HEK293 (cell line): ENCODE results near the gene PCDHA11.
A peak's percentile ranks its signal among the peaks of the same experiment; 100 is the strongest.
"Not testable (repeated sequence)": the region's sequence is repeated elsewhere in the genome, so short reads cannot be mapped to it uniquely, and the experiment has no call there.

Source experiments
- CTCF ChIA-PET: fragments of 350-600 bp; formaldehyde crosslinking; extraction: SDS; loops from one replicate; lab custom pipeline; 2021; ENCODE audit warnings: antibody characterized with exemption; lab: Yijun Ruan, JAX
- POLR2A ChIA-PET: fragments of 300-600 bp; formaldehyde crosslinking; extraction: SDS; loops from one replicate; lab custom pipeline; 2020; ENCODE audit warnings: antibody characterized with exemption, inconsistent platforms; lab: Yijun Ruan, JAX
- H3K27ac ChIP-seq: fragments of 200-500 bp; sonication (Bioruptor generic); 2 replicates; pipeline ENCODE4 v1.5.1; 2014; ENCODE audit warnings: low read depth, low read length, control low read depth, inconsistent platforms; ENCODE audit errors: extremely low read depth
- H3K36me3 ChIP-seq, 2 experiments: fragments of 200-500 bp in 1 of 2; sonication (Bioruptor generic) in 1 of 2; 1 replicate in 1 of 2; 2 replicates in 1 of 2; pipeline ENCODE4 v1.5.1; 2014 to 2017; ENCODE audit warnings: inconsistent platforms in 2 of 2, low read length in 2 of 2; ENCODE audit not compliant: control insufficient read depth in 2 of 2, insufficient read depth in 1 of 2
- H3K4me1 ChIP-seq: fragments of 200-500 bp; sonication (Bioruptor generic); 2 replicates; pipeline ENCODE4 v1.5.1; 2014; ENCODE audit warnings: mild to moderate bottlenecking, low read length, inconsistent platforms; ENCODE audit not compliant: control insufficient read depth, insufficient read depth
- H3K4me3 ChIP-seq: 2 replicates; pipeline ENCODE4 v1.5.1; 2011; ENCODE audit warnings: low read depth, mild to moderate bottlenecking, control low read depth, low read length, moderate library complexity
- H3K9me3 ChIP-seq: fragments of 200-500 bp; sonication (Bioruptor generic); 2 replicates; pipeline ENCODE4 v1.5.1; 2014; ENCODE audit warnings: low read depth, low read length, inconsistent platforms; ENCODE audit not compliant: control insufficient read depth, insufficient read depth
- HOXC10 ChIP-seq: sonication (generic); formaldehyde crosslinking; IDR thresholded peaks from 2 replicates; pipeline ENCODE4 v1.8.1; 2023; ENCODE audit warnings: mild to moderate bottlenecking, missing genetic modification reagents
- KLF10 ChIP-seq: fragments of 450-650 bp; IDR thresholded peaks from 2 replicates; pipeline ENCODE4 v1.5.1; 2018; ENCODE audit warnings: missing biosample characterization, mild to moderate bottlenecking, missing genetic modification characterization
- SCRT1 ChIP-seq: fragments of 450-650 bp; formaldehyde crosslinking; IDR thresholded peaks from 2 replicates; pipeline ENCODE4 v1.5.1; 2016; ENCODE audit warnings: missing biosample characterization, missing genetic modification characterization, borderline replicate concordance
- ZBTB48 ChIP-seq: fragments of 450-650 bp; formaldehyde crosslinking; IDR thresholded peaks from 2 replicates; pipeline ENCODE4 v1.5.1; 2016; ENCODE audit warnings: missing biosample characterization, missing genetic modification characterization
- ZNF19 ChIP-seq: fragments of 450-650 bp; formaldehyde crosslinking; IDR thresholded peaks from 2 replicates; pipeline ENCODE4; 2016; ENCODE audit warnings: missing biosample characterization, missing genetic modification characterization, low read depth
- ZNF404 ChIP-seq: fragments of 450-650 bp; formaldehyde crosslinking; IDR thresholded peaks from 2 replicates; pipeline ENCODE4 v1.5.1; 2017; ENCODE audit warnings: missing biosample characterization, missing genetic modification characterization
- ZNF610 ChIP-seq: fragments of 450-650 bp; formaldehyde crosslinking; IDR thresholded peaks from 2 replicates; pipeline ENCODE4 v1.5.1; 2016; ENCODE audit warnings: missing biosample characterization, missing genetic modification characterization, borderline replicate concordance
- ZNF624 ChIP-seq: fragments of 450-650 bp; formaldehyde crosslinking; IDR thresholded peaks from 2 replicates; pipeline ENCODE4 v1.5.1; 2017; ENCODE audit warnings: missing biosample characterization, missing genetic modification characterization
- ZNF654 ChIP-seq: fragments of 450-650 bp; formaldehyde crosslinking; IDR thresholded peaks from 2 replicates; pipeline ENCODE4 v1.5.1; 2016; ENCODE audit warnings: low read depth, missing biosample characterization, missing genetic modification characterization
- ZNF76 ChIP-seq: fragments of 450-650 bp; formaldehyde crosslinking; IDR thresholded peaks from 2 replicates; pipeline ENCODE4; 2016; ENCODE audit warnings: low read depth, missing biosample characterization, missing genetic modification characterization, borderline replicate concordance
- ZNF830 ChIP-seq: fragments of 450-650 bp; IDR thresholded peaks from 2 replicates; pipeline ENCODE4 v1.5.0; 2018; ENCODE audit warnings: missing biosample characterization, missing genetic modification characterization, low read depth, mild to moderate bottlenecking, moderate library complexity
- TF ChIP-seq, protein P1 (sequence below): fragments of 450-650 bp; formaldehyde crosslinking; IDR thresholded peaks from 2 replicates; pipeline ENCODE4 v1.5.1; 2016; ENCODE audit warnings: missing biosample characterization, missing genetic modification characterization
- TF ChIP-seq, protein P2 (sequence below): fragments of 450-650 bp; formaldehyde crosslinking; IDR thresholded peaks from 2 replicates; pipeline ENCODE4 v1.5.1; 2017; ENCODE audit warnings: missing biosample characterization, mild to moderate bottlenecking, missing genetic modification characterization, moderate library complexity

The PCDHA11 gene

DNA sequence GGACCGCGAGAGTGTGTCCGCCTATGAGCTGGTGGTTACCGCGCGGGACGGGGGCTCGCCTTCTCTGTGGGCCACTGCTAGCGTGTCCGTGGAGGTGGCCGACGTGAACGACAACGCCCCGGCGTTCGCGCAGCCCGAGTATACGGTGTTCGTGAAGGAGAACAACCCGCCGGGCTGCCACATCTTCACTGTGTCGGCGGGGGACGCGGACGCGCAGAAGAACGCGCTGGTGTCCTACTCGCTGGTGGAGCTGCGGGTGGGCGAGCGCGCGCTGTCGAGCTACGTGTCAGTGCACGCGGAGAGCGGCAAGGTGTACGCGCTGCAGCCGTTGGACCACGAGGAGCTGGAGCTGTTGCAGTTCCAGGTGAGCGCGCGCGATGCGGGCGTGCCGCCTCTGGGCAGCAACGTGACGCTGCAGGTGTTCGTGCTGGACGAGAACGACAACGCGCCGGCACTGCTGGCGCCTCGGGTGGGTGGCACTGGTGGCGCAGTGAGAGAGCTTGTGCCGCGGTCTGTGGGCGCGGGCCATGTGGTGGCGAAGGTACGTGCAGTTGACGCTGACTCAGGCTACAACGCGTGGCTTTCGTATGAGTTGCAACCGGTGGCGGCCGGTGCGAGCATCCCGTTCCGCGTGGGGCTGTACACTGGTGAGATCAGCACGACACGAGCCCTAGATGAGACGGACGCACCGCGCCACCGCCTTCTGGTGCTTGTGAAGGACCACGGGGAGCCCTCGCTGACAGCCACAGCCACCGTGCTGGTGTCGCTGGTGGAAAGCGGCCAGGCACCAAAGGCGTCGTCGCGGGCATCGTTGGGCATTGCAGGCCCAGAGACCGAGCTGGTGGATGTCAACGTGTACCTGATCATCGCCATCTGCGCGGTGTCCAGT is 32.9 kb upstream of the PCDHA11 start:
- Histone ChIP-seq H3K36me3 (no peaks in the 10 kb centered on the region), H3K9me3 (no peaks in the 10 kb centered on the region), H3K27ac (no peak overlapping the region), H3K4me3 (no peak overlapping the region), H3K4me1 (no peaks in the 10 kb centered on the region)
- POLR2A ChIA-PET: no interaction called here
- CTCF ChIA-PET: interaction anchor here (0.5 to 0.6 kb wide), 2 partner anchors 74 to 448 kb away, joined by 3 to 6 read pairs; no protein-coding TSS in a partner anchor
- TF ChIP-seq, protein P1, sequence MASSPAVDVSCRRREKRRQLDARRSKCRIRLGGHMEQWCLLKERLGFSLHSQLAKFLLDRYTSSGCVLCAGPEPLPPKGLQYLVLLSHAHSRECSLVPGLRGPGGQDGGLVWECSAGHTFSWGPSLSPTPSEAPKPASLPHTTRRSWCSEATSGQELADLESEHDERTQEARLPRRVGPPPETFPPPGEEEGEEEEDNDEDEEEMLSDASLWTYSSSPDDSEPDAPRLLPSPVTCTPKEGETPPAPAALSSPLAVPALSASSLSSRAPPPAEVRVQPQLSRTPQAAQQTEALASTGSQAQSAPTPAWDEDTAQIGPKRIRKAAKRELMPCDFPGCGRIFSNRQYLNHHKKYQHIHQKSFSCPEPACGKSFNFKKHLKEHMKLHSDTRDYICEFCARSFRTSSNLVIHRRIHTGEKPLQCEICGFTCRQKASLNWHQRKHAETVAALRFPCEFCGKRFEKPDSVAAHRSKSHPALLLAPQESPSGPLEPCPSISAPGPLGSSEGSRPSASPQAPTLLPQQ: no peak
- no peak for TF ChIP-seq SCRT1 (tag by site-specific recombination)

DNA sequence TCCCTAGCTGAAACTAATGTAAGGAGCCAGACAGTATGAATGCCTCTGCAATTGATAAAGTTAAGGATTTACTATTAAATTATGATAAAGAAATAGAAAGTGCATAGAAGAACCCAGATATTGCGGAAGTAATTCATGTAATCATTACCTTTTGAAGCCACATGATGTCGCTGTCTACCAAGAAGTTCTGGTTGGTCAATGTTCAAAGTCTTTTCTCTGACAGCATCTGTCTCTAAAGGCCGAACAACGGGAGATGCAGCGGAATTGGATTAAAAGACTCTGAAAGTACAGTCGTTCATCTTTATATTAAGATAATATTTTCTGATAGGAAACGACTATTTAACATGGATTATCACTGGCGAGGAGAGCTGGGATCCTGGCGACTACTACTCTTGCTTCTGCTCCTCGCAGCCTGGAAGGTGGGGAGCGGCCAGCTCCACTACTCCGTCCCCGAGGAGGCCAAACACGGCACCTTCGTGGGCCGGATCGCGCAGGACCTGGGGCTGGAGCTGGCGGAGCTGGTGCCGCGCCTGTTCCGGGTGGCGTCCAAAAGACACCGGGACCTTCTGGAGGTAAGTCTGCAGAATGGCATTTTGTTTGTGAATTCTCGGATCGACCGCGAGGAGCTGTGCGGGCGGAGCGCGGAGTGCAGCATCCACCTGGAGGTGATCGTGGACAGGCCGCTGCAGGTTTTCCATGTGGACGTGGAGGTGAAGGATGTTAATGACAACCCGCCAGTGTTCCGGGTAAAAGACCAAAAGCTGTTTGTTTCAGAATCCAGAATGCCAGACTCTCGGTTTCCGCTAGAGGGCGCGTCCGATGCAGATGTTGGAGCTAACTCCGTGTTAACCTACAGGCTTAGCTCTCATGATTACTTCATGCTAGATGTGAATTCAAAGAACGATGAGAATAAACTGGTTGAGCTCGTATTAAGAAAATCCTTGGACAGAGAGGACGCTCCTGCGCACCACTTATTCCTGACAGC is 27.5 kb upstream of the PCDHA11 start, which contains the start of gene PCDHA8:
Gene PCDHA8 (plus strand): TSS at position 210 of the 985 bp plus-strand sequence. CDS start 135 bp downstream, at position 345.
- no peak within 1 kb of the TSS for H3K4me3 ChIP-seq
- H3K9me3 ChIP-seq: no peaks in the 10 kb centered on the region
- ChIA-PET POLR2A (no interaction called here), CTCF (interaction anchor here (0.6 to 3.9 kb wide), 23 partner anchors 10 to 326 kb away, joined by 3 to 24 read pairs (median 4); partner anchors contain the start of genes PCDHA10, PCDHA13, PCDHA2 and PCDHA5)
- no peaks in the 10 kb centered on the region for H3K4me1 ChIP-seq
- H3K27ac ChIP-seq: no peak within 1 kb of the TSS
- H3K36me3 ChIP-seq: no peaks in the 10 kb centered on the region
- TF ChIP-seq ZNF404 (tag by site-specific recombination) (no peak), ZNF654 (peak; percentile 52)

DNA sequence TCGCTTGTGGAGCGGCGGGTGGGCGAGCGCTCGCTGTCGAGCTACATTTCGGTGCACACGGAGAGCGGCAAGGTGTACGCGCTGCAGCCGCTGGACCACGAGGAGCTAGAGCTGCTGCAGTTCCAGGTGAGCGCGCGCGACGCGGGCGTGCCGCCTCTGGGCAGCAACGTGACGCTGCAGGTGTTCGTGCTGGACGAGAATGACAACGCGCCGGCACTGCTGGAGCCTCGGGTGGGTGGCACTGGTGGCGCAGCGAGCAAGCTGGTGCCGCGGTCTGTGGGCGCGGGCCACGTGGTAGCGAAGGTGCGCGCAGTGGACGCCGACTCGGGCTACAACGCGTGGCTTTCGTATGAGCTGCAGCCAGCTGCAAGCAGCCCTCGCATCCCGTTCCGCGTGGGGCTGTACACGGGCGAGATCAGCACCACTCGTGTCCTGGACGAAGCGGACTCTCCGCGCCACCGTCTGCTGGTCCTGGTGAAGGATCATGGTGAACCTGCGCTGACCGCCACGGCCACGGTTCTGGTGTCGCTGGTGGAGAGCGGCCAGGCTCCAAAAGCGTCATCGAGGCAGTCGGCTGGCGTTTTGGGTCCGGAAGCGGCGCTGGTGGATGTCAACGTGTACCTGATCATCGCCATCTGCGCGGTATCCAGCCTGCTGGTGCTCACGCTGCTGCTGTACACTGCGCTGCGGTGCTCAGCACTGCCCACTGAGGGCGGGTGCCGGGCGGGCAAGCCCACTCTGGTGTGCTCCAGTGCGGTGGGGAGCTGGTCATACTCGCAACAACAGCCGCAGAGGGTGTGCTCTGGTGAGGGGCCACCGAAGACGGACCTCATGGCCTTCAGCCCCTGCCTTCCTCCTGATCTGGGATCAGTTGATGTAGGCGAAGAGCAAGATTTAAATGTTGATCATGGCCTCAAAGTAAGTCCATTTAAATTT is 25.7 kb upstream of the PCDHA11 start:
- Histone ChIP-seq H3K4me1 (no peaks in the 10 kb centered on the region), H3K4me3 (no peak overlapping the region), H3K36me3 (no peaks in the 10 kb centered on the region), H3K27ac (no peak overlapping the region), H3K9me3 (no peaks in the 10 kb centered on the region)
- TF ChIP-seq ZNF404 (tag by site-specific recombination) (no peak), ZNF76 (no peak), ZNF624 (tag by site-specific recombination) (no peak), ZBTB48 (tag by site-specific recombination) (no peak), ZNF830 (no peak), KLF10 (no peak), ZNF19 (tag by site-specific recombination) (no peak), ZNF610 (tag by site-specific recombination) (no peak), HOXC10 (CRISPR knock-in tag) (no peak)
- TF ChIP-seq, protein P2, sequence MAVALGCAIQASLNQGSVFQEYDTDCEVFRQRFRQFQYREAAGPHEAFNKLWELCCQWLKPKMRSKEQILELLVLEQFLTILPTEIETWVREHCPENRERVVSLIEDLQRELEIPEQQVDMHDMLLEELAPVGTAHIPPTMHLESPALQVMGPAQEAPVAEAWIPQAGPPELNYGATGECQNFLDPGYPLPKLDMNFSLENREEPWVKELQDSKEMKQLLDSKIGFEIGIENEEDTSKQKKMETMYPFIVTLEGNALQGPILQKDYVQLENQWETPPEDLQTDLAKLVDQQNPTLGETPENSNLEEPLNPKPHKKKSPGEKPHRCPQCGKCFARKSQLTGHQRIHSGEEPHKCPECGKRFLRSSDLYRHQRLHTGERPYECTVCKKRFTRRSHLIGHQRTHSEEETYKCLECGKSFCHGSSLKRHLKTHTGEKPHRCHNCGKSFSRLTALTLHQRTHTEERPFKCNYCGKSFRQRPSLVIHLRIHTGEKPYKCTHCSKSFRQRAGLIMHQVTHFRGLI (tag by site-specific recombination): no peak
- ChIA-PET POLR2A (no interaction called here), CTCF (interaction anchor here (0.5 kb wide), 1 partner anchor 39 kb away, joined by 3 read pairs; the partner anchor contains the start of gene PCDHA13)

DNA sequence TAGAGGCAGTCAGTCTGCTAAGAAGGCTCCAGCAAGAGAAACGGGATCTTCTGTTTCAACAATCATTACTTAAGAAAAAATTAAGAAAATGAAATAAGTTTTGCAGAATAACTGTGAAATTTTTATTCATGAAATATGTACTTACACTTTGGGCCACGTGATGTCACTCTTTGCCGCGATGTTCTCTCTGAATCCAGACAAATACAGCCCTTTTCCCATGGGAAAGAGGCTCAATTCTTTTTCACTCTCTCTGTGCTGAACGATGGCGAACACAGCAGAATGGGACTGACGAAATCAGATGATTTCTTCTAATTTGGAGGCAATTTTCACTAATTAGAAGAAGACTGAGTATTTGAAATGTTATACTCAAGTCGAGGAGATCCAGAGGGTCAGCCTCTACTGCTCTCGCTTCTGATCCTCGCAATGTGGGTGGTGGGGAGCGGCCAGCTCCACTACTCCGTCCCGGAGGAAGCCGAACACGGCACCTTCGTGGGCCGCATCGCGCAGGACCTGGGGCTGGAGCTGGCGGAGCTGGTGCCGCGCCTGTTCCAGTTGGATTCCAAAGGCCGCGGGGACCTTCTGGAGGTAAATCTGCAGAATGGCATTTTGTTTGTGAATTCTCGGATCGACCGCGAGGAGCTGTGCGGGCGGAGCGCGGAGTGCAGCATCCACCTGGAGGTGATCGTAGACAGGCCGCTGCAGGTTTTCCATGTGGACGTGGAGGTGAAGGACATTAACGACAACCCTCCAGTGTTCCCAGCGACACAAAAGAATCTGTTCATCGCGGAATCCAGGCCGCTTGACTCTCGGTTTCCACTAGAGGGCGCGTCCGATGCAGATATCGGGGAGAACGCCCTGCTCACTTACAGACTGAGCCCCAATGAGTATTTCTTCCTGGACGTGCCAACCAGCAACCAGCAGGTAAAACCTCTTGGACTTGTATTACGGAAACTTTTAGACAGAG is 20.3 kb upstream of the PCDHA11 start, which contains the start of gene PCDHA9:
Gene PCDHA9 (plus strand): TSS at position 244 of the 964 bp plus-strand sequence. CDS start 114 bp downstream, at position 358.
- POLR2A ChIA-PET, H3K27ac ChIP-seq, H3K4me1 ChIP-seq, H3K36me3 ChIP-seq, H3K9me3 ChIP-seq, H3K4me3 ChIP-seq: not testable (repeated sequence)
- CTCF ChIA-PET: interaction anchor here (0.7 kb wide), 1 partner anchor 17 kb away, joined by 3 read pairs; no protein-coding TSS in a partner anchor
